HG02981 (cell line): ENCODE measurements around the gene GALNT2.
A peak's percentile ranks its signal among the peaks of the same experiment; 100 is the strongest.

ENCODE experiments used
- ATAC-seq: cut with Tn5 transposase; IDR thresholded peaks from one replicate; pipeline ENCODE4 v1.9.1; 2021; ENCODE audit warnings: mild to moderate bottlenecking, moderate library complexity; ENCODE audit not compliant: unreplicated experiment

Gene GALNT2

GRCh38 chr1:230110971-230111370 is 43.9 kb downstream of the GALNT2 start:
- ATAC-seq: no peak

- ATAC-seq: no peak
These were observed 45.2 kb downstream of the GALNT2 start for GRCh38 chr1:230112131-230112701.

- no peak for ATAC-seq
These were observed 45.7 kb downstream of the GALNT2 start for GRCh38 chr1:230112782-230113181.

DNA sequence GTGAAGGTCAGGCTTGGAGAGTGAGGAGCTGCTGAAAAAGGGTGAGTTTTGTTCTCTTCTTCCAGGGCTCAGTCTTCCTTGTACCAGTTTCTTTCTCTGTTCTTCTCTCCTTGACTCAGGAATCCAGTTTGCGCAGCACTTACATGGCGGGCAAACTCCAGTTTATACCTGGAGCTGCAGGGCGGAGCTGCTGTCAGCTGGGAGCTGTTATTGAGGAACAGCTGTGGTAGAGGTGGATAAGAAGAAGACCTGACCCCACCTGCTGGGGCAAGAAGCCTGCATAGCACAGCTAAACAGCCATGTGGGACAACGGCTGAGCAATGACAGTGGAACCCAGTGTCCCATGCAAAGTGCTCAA is 46.2 kb downstream of the GALNT2 start:
- ATAC-seq: no peak

DNA sequence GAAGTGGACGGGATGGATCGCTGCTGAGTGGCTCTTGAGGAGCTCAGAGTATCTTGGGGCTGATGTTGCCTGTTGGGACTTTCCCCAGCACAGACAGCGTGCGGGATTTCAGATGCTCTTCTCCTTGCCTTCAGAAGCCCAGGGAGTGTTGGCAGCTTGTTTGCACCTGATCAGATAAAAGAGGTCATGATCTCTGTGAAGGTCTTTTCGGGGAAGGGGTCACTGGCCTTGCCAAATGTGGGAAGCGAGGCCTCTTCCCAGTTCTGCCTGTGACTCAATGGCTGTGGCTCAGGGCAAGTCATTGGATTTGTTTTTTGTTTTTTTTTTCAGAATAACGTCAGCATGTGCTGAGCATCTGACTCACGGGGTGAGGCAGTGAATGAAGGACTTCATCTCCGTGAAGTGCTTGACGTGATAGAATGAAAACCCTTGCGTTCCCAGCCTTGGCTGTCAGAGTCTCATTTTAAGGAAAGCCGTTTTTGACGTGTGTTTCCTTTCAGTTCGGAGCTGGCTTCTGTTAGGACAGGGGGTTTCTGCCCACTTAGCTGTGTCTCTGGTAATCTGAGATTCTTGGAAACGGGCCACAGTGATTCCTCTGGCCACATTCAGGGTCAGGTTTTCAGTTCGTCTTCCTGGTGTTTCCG is 46.7 kb downstream of the GALNT2 start:
- no peak for ATAC-seq

- ATAC-seq: no peak
These were observed 47.2 kb downstream of the GALNT2 start for GRCh38 chr1:230114237-230114651.

DNA sequence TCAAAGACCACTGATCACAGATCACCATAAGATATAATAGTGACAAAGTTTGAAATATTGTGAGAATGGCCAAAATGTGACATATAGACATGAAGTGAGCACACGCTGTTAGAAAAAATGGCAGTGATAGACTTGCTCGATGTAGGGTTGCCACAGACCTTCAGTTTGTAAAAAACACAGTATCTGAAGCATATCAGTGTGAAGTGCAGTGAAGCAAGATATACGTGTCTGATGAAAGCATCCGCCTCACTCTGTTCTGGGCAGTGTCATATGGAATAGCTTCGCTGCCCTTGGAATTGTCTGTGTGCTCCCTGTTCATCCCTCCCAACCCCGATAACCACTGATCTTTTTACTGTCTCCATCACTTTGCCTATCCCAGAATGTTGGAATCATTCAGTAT is 50.7 kb downstream of the GALNT2 start:
- ATAC-seq: peak; percentile 46

DNA sequence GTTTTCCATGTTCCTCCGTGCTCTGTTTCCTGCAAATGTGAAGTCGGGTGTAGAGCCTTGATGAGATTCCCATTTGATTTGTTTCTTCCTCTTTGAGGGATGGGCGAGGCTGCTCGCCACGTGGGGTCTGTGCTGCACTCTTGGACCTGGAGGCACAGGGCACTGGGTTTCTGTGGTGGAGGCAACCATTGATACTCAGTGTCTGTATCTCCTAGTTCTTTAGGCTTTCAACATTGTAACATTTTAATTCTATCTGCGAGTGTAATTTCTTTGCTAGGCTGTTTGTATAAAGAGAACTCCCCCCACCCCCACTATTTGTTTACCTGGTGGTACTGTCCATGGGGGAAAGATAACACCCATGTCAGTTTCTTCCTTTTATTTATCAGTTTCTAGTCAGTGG is 52.3 kb downstream of the GALNT2 start:
- ATAC-seq: no peak

DNA sequence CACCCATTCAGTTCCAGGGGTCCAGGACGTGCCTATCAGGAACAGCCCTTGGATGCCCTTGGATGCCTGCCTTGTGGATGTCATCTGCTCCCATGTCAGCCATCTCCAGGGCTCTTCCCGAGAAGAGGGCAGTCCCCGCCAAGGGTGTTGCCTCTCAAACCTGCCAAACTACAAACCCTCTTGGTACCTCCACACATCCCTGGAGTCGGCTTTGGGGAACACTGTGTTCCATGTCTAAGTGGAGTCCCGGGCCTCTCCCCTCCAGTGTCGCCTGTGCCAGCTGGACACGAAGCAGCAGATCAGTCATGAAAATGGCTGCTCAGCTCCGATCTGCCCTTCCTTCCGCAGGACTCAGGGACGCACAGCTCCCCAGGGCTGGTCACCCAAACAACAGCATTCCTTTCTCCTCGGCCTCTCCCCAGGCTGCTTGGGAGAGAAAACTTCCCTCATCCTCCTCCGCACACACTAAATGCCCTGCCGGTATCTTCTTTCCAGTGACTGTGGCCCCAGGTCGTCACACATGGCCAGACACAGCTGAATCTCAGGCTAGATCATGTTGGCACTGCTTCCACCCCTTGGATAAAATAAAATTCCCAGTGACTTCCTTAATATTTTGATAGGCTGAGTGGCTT is 53.4 kb downstream of the GALNT2 start:
- ATAC-seq: no peak

DNA sequence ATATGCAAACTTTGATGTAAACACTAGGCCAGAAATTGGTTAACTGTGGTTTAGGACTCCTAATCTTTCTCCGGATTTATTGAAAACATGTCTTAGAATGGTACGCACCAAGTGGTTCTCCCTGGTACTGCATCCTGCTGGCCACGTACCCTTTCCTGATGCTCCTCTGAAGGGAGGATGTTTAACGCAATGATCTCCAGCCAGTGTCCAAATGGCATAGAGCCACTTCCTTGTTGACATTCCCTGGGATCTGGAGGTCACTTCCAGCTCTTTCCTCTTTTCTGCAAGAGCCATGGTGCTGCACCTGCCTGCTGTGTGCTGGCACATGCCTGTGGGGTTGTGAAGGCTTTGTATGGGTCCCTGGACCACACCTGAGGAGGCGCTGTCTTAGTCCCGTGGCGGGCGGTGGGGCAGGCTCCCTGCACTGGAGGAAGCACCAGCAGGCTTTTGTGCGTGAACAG is 53.9 kb downstream of the GALNT2 start:
- ATAC-seq: no peak

GRCh38 chr1:230121950-230122349 is 54.9 kb downstream of the GALNT2 start:
- no peak for ATAC-seq

DNA sequence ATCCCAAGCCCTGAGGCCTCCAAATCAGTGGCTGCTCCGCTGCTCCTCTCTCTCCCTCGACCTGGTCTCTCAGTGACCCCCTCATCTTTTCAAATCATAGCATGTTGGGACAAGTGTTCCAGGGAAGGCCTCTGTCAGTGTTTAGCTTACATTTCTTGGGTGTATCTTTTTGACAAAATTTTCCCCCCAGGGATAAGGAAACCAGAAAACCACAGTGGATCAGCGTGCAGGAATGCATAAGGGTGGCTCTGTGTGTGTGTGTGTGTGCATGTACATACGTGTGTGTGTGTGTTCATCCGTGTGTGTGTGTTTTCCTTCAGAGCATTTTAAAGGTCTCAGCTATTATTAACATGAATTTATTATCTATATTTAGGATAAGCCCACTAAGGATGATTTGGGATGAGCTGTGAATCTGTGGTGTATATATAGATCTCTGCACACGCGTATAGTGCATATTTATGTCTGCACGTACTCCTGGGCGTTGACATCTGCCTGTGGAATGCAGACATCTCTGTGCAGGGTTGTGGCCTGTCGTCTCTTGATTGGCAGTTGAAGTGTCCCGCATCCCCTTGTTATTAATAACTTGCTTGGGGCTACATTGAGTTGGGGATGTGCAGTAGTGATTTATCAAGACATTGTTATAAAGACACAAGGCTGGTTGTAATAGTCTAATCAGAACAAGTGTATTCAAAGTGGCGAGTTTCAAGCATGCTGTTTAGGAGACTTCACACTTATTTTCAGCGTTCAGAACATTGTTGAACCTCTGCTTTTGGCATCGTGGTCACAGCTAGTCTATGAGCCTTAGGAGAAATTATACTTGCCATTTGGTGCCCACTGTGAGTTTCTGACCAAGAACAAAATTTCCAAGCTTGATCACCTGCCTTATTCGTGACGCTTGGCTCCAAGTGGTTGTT is 55.6 kb downstream of the GALNT2 start:
- no peak for ATAC-seq

- peak; percentile 84 for ATAC-seq
These were observed 56.5 kb downstream of the GALNT2 start for GRCh38 chr1:230123280-230124185.

GRCh38 chr1:230124186-230125128 is 57.4 kb downstream of the GALNT2 start:
- no peak for ATAC-seq

DNA sequence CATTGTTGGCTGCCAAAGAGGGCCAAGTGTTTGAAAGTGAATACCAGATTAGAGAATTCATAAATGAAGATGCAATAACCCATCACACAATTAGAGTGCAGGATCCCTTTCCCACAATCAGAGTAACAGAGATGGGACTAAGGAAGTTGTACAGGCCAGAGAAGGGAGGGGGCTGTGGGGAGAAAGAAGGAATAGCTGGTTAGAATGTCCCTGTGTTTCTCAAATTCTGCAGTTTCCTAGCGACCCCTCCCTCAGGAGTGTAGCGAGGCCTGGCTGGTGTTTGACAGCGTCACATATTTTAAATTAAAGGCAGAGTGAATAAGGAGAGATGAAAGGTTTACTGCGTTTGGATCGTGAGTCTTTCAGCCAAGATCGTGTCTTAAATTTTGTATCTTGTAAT is 58.1 kb downstream of the GALNT2 start:
- ATAC-seq: no peak

DNA sequence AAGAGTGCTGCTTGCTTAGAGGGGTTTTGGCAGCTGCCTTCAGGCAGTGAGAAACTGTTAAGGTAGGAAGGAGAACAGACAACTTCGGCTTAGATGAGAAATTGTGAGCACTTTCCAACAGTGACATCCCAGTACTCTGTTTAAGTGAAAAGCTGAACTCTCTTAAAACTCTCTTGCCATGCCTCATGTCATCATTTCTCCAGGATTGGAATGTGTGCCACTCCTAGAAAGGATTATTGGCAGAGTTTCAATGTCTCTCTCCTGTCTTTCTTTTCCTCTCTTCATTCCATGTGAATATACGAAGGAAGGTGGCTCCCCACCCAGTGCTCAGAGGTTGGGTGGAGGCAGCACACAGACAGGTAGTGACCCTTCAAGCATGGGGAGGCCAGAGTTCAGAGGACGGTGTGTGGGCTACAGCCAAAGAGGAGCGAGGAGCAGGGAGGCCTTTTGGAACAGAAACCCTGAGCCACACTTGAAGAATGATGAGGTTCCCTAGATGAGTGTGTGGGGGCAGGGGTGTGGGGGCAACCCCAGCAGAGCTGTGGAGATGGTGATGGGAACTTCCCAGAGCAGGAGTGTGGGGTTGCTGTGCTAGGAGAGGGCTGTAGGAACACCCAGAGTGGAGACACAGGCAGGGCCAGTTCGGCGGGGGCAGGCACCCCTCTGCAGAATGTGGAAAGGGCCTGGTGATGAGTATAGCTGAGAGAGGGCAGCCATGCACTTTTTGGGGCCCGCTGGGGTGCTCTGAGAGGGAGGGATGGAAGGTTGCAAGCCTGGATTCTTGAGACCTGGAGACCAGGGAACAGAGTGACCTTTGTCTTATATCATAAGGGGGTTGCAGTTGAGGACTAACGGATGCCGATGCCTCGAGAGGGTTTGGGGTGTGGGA is 58.8 kb downstream of the GALNT2 start:
- no peak for ATAC-seq

- ATAC-seq: no peak
These were observed 59.6 kb downstream of the GALNT2 start for GRCh38 chr1:230126529-230127104.
